Sciatic nerve (tissue), 2 donors: ENCODE results near the gene ZCCHC24. TPM values are rescaled to one million over a fixed set of nuclear protein-coding genes. Genes with fewer than 3 reads are reported as not detected.
A peak's percentile ranks its signal among the peaks of the same experiment; 100 is the strongest.

Experiments used
- ATAC-seq: fragments of 200-7000 bp; cut with Tn5 transposase; one replicate; pipeline ENCODE4 v1.9.1; 2020; ENCODE audit warnings: mild to moderate bottlenecking, moderate library complexity
- DNase-seq: peaks from one replicate; pipeline ENCODE4 v3.0.0-alpha.2; 2020; ENCODE audit warnings: low spot score
- intact Hi-C: fragments of 100-400 bp; cut with DNase I; formaldehyde crosslinking; loops from one replicate; pipeline ENCODE4 v1.14.2; 2022
- total RNA-seq: library from RNA; stranded (reverse); fragmentation: NEBNext Ultra II Directional; extraction: Animal tissue kit (Norgen Biotek cat#: 25700); gene quantifications from one replicate; pipeline ENCODE4 v1.2.1, GENCODE V29; 2021
- donor health status: DM: no; HTN: no; CAD: no.
- donor health status: DM: no; HTN: no; CAD: no.

The ZCCHC24 gene
- total RNA-seq, 1 donor from 2014 or later = 150 TPM

- no peak for ATAC-seq
- intact Hi-C loops = loop anchor here (5.0 kb wide), 1 partner anchor 35 kb away; no protein-coding TSS in a partner anchor
- peak; percentile 64 for DNase-seq
Measured at GRCh38 chr10:79406683-79407422, 38.6 kb downstream of the ZCCHC24 start.

- ATAC-seq (no peak), DNase-seq (peak; percentile 37)
- intact Hi-C loops = loop anchor here (5.0 kb wide), 1 partner anchor 36 kb away; no protein-coding TSS in a partner anchor
Measured at GRCh38 chr10:79405995-79406515, 39.4 kb downstream of the ZCCHC24 start.

DNA sequence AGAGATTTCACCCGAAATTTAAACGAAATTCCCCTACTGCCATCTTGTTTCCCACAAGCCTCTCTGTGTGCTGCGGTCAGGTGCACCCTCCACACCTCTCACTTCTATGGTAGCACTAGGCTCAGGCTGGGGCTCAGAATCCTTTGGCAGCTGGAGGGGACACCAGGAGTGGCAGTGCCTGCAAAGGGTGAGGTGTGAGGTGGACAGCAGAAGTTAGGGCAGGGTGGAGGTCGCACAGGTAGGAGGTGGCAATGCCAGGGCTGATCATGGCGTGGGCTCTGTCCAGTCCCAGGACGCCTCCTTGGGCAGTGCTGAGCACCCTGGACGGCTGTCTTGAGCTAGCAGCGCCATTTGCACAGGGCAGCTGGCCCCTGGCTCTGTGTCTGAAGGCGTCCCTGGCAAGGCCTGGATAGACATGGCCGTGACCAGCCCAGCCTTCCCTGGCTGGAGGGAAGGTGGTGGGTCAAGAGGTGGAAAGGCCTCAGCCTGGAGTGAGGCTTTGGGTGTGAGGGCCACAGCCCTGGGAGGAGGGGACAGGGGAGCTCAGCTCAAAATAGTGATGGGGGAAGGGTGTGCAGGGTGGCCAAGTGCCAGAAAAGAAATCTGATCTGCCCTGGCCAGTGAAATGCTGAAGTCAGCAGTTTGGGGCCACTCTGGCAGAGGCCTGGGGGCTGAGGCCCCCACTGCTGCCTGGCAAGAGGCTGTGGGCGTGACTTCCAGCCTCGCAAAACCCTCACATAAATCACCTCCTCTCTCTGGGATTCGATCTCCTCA is 40.0 kb downstream of the ZCCHC24 start:
- DNase-seq (peak; percentile 70), ATAC-seq (no peak)
- intact Hi-C loops = loop anchor here (5.0 kb wide), 1 partner anchor 37 kb away; no protein-coding TSS in a partner anchor

- intact Hi-C loops = loop anchor here (5.0 kb wide), 1 partner anchor 38 kb away; no protein-coding TSS in a partner anchor
- ATAC-seq (no peak), DNase-seq (peak; percentile 53)
Measured at GRCh38 chr10:79404690-79405131, 40.7 kb downstream of the ZCCHC24 start.

- peak; percentile 64 for ATAC-seq
- DNase-seq = peak; percentile 83
- intact Hi-C loops = no loop called here
Measured at GRCh38 chr10:79404231-79404609, 41.2 kb downstream of the ZCCHC24 start.

GRCh38 chr10:79403441-79404230 is 41.8 kb downstream of the ZCCHC24 start:
- DNase-seq (peak; percentile 83), ATAC-seq (peak; percentile 32)
- intact Hi-C loops = no loop called here

DNA sequence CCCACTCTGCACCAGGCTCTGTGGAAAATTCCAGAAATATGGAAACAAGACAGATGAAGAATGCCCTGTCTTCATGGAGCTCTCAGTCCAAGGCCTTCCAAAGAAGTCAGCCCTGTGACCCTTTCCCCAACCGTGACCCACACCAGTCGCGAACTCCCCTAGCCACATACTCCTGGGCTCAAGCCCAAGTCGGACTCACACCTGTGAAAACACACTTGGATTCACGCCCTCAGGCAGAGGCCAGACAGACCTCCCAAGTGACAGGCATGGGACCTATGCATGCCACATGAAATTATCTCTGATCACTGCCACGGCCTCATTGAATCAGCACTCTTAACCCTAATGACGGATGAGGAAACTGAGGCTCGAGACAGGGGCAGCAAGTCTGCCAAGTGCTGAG is 42.5 kb downstream of the ZCCHC24 start:
- DNase-seq (peak; percentile 67), ATAC-seq (no peak)
- intact Hi-C loops = no loop called here

DNA sequence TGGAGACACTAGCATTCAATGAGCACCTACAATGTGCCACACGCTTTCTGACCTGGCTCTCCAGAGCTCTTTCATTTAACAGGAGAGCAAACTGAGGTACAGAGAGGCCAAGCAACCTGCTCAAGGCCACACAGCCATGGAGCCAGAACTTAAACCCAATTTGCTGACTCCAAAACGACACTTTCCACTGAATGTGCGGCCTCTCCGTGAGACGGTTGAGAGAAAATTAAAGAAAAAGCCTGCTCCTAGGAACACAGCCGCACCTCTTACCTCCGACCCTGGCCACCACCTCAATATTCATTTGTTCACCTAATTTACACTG is 42.8 kb downstream of the ZCCHC24 start:
- DNase-seq (no peak), ATAC-seq (no peak)
- intact Hi-C loops = no loop called here

DNA sequence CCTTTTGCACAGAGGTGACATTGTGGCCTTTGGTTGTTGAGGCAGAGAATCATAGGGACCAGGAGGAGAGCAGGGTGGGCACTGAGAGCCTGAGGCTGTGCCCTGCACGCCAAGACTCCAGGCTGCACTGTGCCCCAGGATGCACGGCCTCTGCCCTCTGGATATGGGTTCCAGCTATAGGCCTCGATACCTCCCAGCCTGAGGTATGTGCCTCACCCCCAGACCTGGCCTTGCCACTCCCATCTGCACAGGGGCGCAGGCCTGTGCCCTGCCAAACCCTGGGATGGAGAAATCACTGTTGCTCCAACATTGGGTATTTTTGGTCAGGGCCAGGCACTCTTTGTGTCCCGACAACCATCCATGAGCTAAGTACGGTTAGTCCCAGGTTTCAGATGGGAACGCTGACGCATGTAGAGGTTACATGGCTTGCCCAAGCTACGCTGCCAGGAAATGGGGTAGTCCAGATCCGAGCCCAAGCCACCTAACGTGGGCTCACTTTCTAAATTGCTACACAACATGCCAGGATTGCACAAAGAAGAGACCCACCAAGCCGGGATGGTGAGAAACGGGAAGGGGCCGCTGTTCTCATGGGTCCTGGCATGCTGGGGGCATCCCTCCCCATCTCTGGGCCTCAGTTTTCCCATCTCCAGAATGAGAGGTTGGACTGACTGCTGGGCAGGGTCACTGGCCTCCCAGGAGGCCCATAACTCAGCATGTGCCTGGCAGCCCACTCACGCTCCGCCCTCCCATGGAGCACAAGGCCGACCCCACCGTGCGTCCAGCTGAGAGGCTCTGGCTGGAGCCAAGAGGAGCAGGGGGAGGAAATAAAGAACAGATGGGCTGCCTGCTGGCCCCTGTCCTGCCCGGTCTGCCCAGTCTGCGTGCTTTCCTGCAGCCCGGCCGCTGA is 44.2 kb downstream of the ZCCHC24 start:
- ATAC-seq (peak; percentile 55), DNase-seq (peak; percentile 86)
- intact Hi-C loops = no loop called here

DNA sequence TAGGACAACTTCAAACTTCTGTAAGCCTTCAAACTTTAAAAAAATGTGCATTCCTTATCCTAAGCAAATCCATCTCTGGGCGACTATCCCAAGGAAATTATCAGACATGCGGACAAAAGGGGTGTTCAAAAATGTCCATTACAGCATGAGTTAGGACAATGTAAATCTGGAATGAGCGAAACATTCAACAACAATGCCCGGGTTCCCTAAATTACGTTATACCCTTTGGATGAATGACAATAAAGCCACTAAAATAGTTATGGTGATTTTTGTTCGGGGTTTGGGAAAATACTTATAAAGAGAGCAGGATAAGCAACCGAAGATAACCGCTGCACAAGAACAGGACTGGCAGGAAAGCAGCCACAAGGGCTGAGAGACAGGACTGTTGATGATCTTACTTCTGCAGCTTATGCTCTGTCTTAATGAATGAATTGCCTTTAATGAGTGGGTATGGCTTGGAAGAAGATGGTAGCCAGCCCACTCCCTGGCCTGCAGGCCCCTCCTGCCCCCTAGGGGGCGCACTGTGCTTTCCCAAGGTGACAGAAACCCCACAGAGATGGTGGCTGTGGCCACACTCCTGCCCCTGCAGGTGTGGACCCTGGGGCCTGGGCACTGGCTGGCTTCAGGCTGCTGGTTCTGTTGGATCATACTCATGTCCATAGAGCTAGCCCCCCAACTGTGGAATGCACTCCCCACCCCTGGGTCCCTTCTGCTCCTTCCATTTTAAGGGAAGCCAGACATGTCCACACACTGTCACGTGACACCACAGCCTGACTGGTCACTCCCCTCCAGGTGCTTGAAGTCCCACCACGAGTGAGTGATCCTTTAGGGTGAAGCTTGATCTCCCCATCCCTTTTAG is 45.0 kb downstream of the ZCCHC24 start:
- no peak for ATAC-seq
- intact Hi-C loops = no loop called here
- no peak for DNase-seq

GRCh38 chr10:79399223-79399831 is 46.1 kb downstream of the ZCCHC24 start:
- DNase-seq = peak; percentile 95
- ATAC-seq = peak; percentile 82
- intact Hi-C loops = no loop called here

DNA sequence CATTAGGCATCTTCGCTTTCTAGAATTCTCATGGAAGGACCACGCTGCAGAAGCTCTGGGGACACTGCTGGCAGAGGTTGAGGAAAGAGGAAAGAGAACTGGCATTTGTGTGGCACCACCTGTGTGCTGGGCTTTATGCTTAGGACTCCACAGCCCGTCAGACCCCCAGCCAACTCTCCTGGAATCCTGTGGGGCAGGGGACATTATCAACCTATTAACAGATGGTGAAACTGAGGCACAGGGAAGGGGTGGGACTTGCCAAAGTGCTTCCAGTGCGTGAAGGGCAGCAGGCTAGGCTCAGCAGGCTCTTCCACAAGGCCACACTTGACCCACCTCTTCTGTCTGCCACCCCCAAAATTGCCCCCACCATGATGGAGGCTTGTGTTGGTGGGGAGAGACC is 46.8 kb downstream of the ZCCHC24 start:
- intact Hi-C loops = no loop called here
- DNase-seq (no peak), ATAC-seq (no peak)

- DNase-seq (no peak), ATAC-seq (no peak)
- intact Hi-C loops = no loop called here
Measured at GRCh38 chr10:79397575-79398303, 47.7 kb downstream of the ZCCHC24 start.

- DNase-seq (no peak), ATAC-seq (no peak)
- intact Hi-C loops = no loop called here
Measured at GRCh38 chr10:79397051-79397450, 48.4 kb downstream of the ZCCHC24 start.

DNA sequence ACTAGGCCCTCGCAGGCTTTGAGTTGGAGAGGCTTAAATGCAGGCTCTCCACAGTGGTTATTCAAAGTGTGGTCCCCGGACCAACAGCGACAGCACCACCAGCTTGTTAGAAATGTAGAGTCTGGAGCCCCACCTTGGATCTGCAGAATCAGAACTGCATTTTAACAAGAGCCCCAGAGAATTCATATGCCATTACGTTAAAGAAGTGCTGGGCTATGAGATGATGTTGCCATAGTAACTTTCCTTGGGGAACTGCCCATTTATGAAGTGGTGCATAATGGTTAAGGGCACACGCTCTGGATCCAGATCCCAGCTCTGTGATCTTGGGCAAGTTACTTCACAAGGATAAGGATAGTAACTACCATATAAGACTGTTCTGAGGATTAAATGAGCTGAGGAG is 48.9 kb downstream of the ZCCHC24 start:
- no peak for DNase-seq
- no peak for ATAC-seq
- intact Hi-C loops = no loop called here

GRCh38 chr10:79394664-79395063 is 50.8 kb downstream of the ZCCHC24 start:
- DNase-seq (peak; percentile 42), ATAC-seq (no peak)
- intact Hi-C loops = no loop called here
